GM10266 (cell line): ENCODE data around the gene MYO5A.

ENCODE experiments used
- DNase-seq: peaks from one replicate; pipeline ENCODE4 v3.0.0; 2012; ENCODE audit errors: extremely low spot score
- TF ChIP-seq, protein P1 (sequence below): IDR thresholded peaks from 2 replicates; pipeline ENCODE4 v1.5.1; 2012; ENCODE audit warnings: mild to moderate bottlenecking, low read depth; ENCODE audit not compliant: control insufficient read depth, insufficient read depth; ENCODE audit errors: missing control alignments

MYO5A gene

DNA sequence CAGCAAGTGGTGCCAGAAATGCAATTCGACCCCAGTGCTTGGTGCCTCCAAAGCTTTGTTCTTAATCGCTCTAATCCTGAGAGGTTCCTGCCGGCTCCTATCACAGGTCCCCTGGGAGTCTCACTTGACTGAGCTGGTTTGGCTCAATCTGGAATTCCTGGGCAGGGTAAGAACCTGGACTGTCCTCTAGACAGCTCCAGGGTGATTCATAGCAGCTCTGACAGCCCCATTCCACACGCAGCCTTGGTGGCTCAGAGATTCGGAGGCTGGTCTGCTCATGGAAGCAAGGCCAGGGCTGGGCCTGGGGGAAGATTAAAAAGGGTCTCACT lies 271.0 kb downstream of the MYO5A start:
- no peak for DNase-seq
- TF ChIP-seq, protein P1, sequence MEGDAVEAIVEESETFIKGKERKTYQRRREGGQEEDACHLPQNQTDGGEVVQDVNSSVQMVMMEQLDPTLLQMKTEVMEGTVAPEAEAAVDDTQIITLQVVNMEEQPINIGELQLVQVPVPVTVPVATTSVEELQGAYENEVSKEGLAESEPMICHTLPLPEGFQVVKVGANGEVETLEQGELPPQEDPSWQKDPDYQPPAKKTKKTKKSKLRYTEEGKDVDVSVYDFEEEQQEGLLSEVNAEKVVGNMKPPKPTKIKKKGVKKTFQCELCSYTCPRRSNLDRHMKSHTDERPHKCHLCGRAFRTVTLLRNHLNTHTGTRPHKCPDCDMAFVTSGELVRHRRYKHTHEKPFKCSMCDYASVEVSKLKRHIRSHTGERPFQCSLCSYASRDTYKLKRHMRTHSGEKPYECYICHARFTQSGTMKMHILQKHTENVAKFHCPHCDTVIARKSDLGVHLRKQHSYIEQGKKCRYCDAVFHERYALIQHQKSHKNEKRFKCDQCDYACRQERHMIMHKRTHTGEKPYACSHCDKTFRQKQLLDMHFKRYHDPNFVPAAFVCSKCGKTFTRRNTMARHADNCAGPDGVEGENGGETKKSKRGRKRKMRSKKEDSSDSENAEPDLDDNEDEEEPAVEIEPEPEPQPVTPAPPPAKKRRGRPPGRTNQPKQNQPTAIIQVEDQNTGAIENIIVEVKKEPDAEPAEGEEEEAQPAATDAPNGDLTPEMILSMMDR = no peak
